Measurements from ENCODE around the gene ADAT2.

ADAT2 gene

GRCh38 chr6:143406673-143407072 is 43.8 kb downstream of the ADAT2 start:
- Histone ChIP-seq H3K36me3 (replicated peaks; ENCODE audit: insufficient read depth, low read length) (no peaks in the 10 kb centered on the region), H3K4me2 (ENCODE audit: low read depth, low read length) (no peak overlapping the region), H4K20me1 (ENCODE audit: insufficient read depth, low read length) (no peaks in the 10 kb centered on the region), H3K4me1 (ENCODE audit: low read length) (no peaks in the 10 kb centered on the region), H3K27ac (ENCODE audit: low read length) (no peak overlapping the region), H3K9ac (ENCODE audit: low read length) (no peak overlapping the region), H3K27me3 (replicated peaks; ENCODE audit: insufficient read depth, low read length) (no peaks in the 10 kb centered on the region), H3F3A (ENCODE audit: insufficient read depth, low read length) (no peaks in the 10 kb centered on the region), H3K4me3 (ENCODE audit: low read length) (no peak overlapping the region), H3K9me3 (replicated peaks; ENCODE audit: insufficient read depth, low read length) (no peaks in the 10 kb centered on the region), H3K79me2 (ENCODE audit: low read length) (no peaks in the 10 kb centered on the region), H2AFZ (ENCODE audit: low read length) (no peak overlapping the region), H3K9me2 (replicated peaks; ENCODE audit: insufficient read depth, low read length) (no peaks in the 10 kb centered on the region)
- no peak for DNase-seq
- no peak for TF ChIP-seq EZH2phosphoT487 (IDR thresholded peaks at IDR 0.05; ENCODE audit: low read length)
- no peak for TF ChIP-seq EZH2 (optimal IDR thresholded peaks at IDR 0.05; ENCODE audit: low read depth, low read length)
- no peak for TF ChIP-seq CTCF (IDR thresholded peaks at IDR 0.05; ENCODE audit: low read length)

GRCh38 chr6:143405373-143406154 is 44.9 kb downstream of the ADAT2 start:
- H3K4me1 ChIP-seq (ENCODE audit: low read length), result no peaks in the 10 kb centered on the region
- no peak for DNase-seq
- no peak overlapping the region for H3K9ac ChIP-seq (ENCODE audit: low read length)
- no peaks in the 10 kb centered on the region for H3F3A ChIP-seq (ENCODE audit: insufficient read depth, low read length)
- no peak overlapping the region for H3K27ac ChIP-seq (ENCODE audit: low read length)
- no peaks in the 10 kb centered on the region for H3K9me2 ChIP-seq (replicated peaks; ENCODE audit: insufficient read depth, low read length)
- H3K4me3 ChIP-seq (ENCODE audit: low read length), result no peak overlapping the region
- no peaks in the 10 kb centered on the region for H4K20me1 ChIP-seq (ENCODE audit: insufficient read depth, low read length)
- no peaks in the 10 kb centered on the region for H3K9me3 ChIP-seq (replicated peaks; ENCODE audit: insufficient read depth, low read length)
- H3K27me3 ChIP-seq (replicated peaks; ENCODE audit: insufficient read depth, low read length), result no peaks in the 10 kb centered on the region
- no peaks in the 10 kb centered on the region for H3K79me2 ChIP-seq (ENCODE audit: low read length)
- H2AFZ ChIP-seq (ENCODE audit: low read length), result no peak overlapping the region
- TF ChIP-seq EZH2 (optimal IDR thresholded peaks at IDR 0.05; ENCODE audit: low read depth, low read length), result no peak
- no peak for TF ChIP-seq CTCF (IDR thresholded peaks at IDR 0.05; ENCODE audit: low read length)
- no peak for TF ChIP-seq EZH2phosphoT487 (IDR thresholded peaks at IDR 0.05; ENCODE audit: low read length)
- no peaks in the 10 kb centered on the region for H3K36me3 ChIP-seq (replicated peaks; ENCODE audit: insufficient read depth, low read length)
- H3K4me2 ChIP-seq (ENCODE audit: low read depth, low read length), result no peak overlapping the region

GRCh38 chr6:143402721-143403336 is 47.7 kb downstream of the ADAT2 start:
- no peaks in the 10 kb centered on the region for H3K9me2 ChIP-seq (replicated peaks; ENCODE audit: insufficient read depth, low read length)
- H3K27me3 ChIP-seq (replicated peaks; ENCODE audit: insufficient read depth, low read length), result no peaks in the 10 kb centered on the region
- no peak overlapping the region for H3K27ac ChIP-seq (ENCODE audit: low read length)
- TF ChIP-seq CTCF (IDR thresholded peaks at IDR 0.05; ENCODE audit: low read length) (no peak), EZH2phosphoT487 (IDR thresholded peaks at IDR 0.05; ENCODE audit: low read length) (no peak), EZH2 (optimal IDR thresholded peaks at IDR 0.05; ENCODE audit: low read depth, low read length) (no peak)
- H3K9me3 ChIP-seq (replicated peaks; ENCODE audit: insufficient read depth, low read length), result no peaks in the 10 kb centered on the region
- no peak overlapping the region for H3K4me2 ChIP-seq (ENCODE audit: low read depth, low read length)
- no peaks in the 10 kb centered on the region for H3F3A ChIP-seq (ENCODE audit: insufficient read depth, low read length)
- no peaks in the 10 kb centered on the region for H3K4me1 ChIP-seq (ENCODE audit: low read length)
- no peak overlapping the region for H3K4me3 ChIP-seq (ENCODE audit: low read length)
- H3K36me3 ChIP-seq (replicated peaks; ENCODE audit: insufficient read depth, low read length), result no peaks in the 10 kb centered on the region
- no peak for DNase-seq
- H3K79me2 ChIP-seq (ENCODE audit: low read length), result no peaks in the 10 kb centered on the region
- H4K20me1 ChIP-seq (ENCODE audit: insufficient read depth, low read length), result no peaks in the 10 kb centered on the region
- H3K9ac ChIP-seq (ENCODE audit: low read length), result no peak overlapping the region
- H2AFZ ChIP-seq (ENCODE audit: low read length), result no peak overlapping the region
